ENCODE data around the gene CYLD. TPM values are rescaled to one million over a fixed set of nuclear protein-coding genes. Genes with fewer than 3 reads are reported as not detected.

CYLD gene
- polyA plus RNA-seq, 1 donor (not counting 4 experiments of a cell fraction or from before 2014, with no cell fraction given), result 24.7 TPM

DNA sequence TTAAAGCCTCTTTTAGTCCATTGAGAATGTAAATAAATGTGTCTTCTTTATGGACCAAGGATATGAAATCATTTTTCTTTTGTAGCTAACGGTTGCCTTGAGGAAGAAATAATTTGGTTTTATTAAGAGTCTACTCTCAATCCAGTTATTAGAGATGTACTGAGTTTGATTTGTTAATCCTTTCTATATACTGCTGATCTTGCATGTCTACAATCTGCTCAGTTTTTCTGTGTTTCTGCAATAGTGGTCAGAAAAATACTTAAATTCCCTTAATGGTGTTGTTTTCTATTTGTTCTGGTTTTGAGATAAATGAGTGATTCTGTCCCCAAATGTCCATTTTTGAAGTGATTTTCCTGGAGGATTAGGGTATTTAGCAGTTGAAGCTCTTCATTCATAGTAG, 54.9 kb downstream of the CYLD start:
- Histone ChIP-seq H3K27ac (ENCODE audit: control insufficient read depth, insufficient read depth, low read length) (no peak overlapping the region), H3K36me3 (ENCODE audit: control insufficient read depth in 2 of 2, extremely low read depth in 1 of 2, insufficient read depth in 2 of 2, low read length in 2 of 2) (peaks cover 7 to 9% of the 10 kb centered on the region in 2 experiments), H3K9ac (ENCODE audit: control insufficient read depth, extremely low read depth, insufficient read depth, low read length) (no peak overlapping the region), H3K27me3 (ENCODE audit: control insufficient read depth, extremely low read depth, insufficient read depth, low read length) (no peaks in the 10 kb centered on the region), H4K20me1 (ENCODE audit: control insufficient read depth, extremely low read depth, insufficient read depth, low read length) (no peaks in the 10 kb centered on the region), H3K4me2 (ENCODE audit: control insufficient read depth, extremely low read depth, insufficient read depth, low read depth, low read length) (no peak overlapping the region), H3K79me2 (ENCODE audit: control insufficient read depth, insufficient read depth, low read length) (no peaks in the 10 kb centered on the region), H3K4me1 (ENCODE audit: control insufficient read depth, extremely low read depth, insufficient read depth, low read length) (no peaks in the 10 kb centered on the region), H2AFZ (ENCODE audit: control insufficient read depth, low read length) (no peak overlapping the region), H3K9me3 (ENCODE audit: control insufficient read depth, low read depth, low read length) (no peaks in the 10 kb centered on the region), H3K9me1 (ENCODE audit: control insufficient read depth, extremely low read depth, insufficient read depth, low read length) (no peaks in the 10 kb centered on the region), H3K4me3 (ENCODE audit: control insufficient read depth in 2 of 3, extremely low read depth in 1 of 3, insufficient read depth in 2 of 3, low read depth in 1 of 3, low read length in 3 of 3) (no peak overlapping the region)
- FAIRE-seq, result no peak
- TF ChIP-seq CTCF (optimal IDR thresholded peaks at IDR 0.05 in 1 of 3, IDR thresholded peaks at IDR 0.05 in 1 of 3, conservative IDR thresholded peaks at IDR 0.05 in 1 of 3; ENCODE audit: extremely low read depth in 1 of 3, insufficient read depth in 2 of 3, low read length in 3 of 3) (no peak), EZH2 (IDR thresholded peaks at IDR 0.05; ENCODE audit: low read length) (no peak)
- dilution Hi-C loops (cut with MboI; ENCODE audit: extremely low pct_ligation_motif_present, low sequenced_read_pairs), result no loop called here
- no peak for DNase-seq (ENCODE audit: low read depth, low spot score)

- Histone ChIP-seq H3K9ac (ENCODE audit: control insufficient read depth, extremely low read depth, insufficient read depth, low read length) (no peak overlapping the region), H3K4me2 (ENCODE audit: control insufficient read depth, extremely low read depth, insufficient read depth, low read depth, low read length) (no peak overlapping the region), H4K20me1 (ENCODE audit: control insufficient read depth, extremely low read depth, insufficient read depth, low read length) (no peaks in the 10 kb centered on the region), H3K9me1 (ENCODE audit: control insufficient read depth, extremely low read depth, insufficient read depth, low read length) (no peaks in the 10 kb centered on the region), H3K27ac (ENCODE audit: control insufficient read depth, insufficient read depth, low read length) (no peak overlapping the region), H3K4me3 (ENCODE audit: control insufficient read depth in 2 of 3, extremely low read depth in 1 of 3, insufficient read depth in 2 of 3, low read depth in 1 of 3, low read length in 3 of 3) (no peak overlapping the region), H3K79me2 (ENCODE audit: control insufficient read depth, insufficient read depth, low read length) (no peaks in the 10 kb centered on the region), H3K9me3 (ENCODE audit: control insufficient read depth, low read depth, low read length) (no peaks in the 10 kb centered on the region), H3K27me3 (ENCODE audit: control insufficient read depth, extremely low read depth, insufficient read depth, low read length) (no peaks in the 10 kb centered on the region), H3K36me3 (ENCODE audit: control insufficient read depth in 2 of 2, extremely low read depth in 1 of 2, insufficient read depth in 2 of 2, low read length in 2 of 2) (peaks cover 4 to 8% of the 10 kb centered on the region in 2 experiments), H2AFZ (ENCODE audit: control insufficient read depth, low read length) (no peak overlapping the region), H3K4me1 (ENCODE audit: control insufficient read depth, extremely low read depth, insufficient read depth, low read length) (no peaks in the 10 kb centered on the region)
- DNase-seq (ENCODE audit: low read depth, low spot score), result no peak
- no peak for FAIRE-seq
- dilution Hi-C loops (cut with MboI; ENCODE audit: extremely low pct_ligation_motif_present, low sequenced_read_pairs), result no loop called here
- TF ChIP-seq CTCF (optimal IDR thresholded peaks at IDR 0.05 in 1 of 3, IDR thresholded peaks at IDR 0.05 in 1 of 3, conservative IDR thresholded peaks at IDR 0.05 in 1 of 3; ENCODE audit: extremely low read depth in 1 of 3, insufficient read depth in 2 of 3, low read length in 3 of 3) (no peak), EZH2 (IDR thresholded peaks at IDR 0.05; ENCODE audit: low read length) (no peak)
Observed at GRCh38 chr16:50797456-50797855, 55.6 kb downstream of the CYLD start.
